Parathyroid adenoma (tissue), 2 donors: ENCODE measurements around the gene RNF7.

ENCODE experiments used
- H2AFZ ChIP-seq: fragments of 300-600 bp; sonication (generic); one replicate; pipeline ENCODE4 v1.7.0; 2017; ENCODE audit warnings: antibody characterized with exemption, mild to moderate bottlenecking
- H3K27ac ChIP-seq: fragments of 300-600 bp; sonication (generic); one replicate; pipeline ENCODE4 v1.7.0; 2017
- H3K27me3 ChIP-seq: fragments of 300-600 bp; sonication (generic); one replicate; pipeline ENCODE4 v1.7.0; 2017; ENCODE audit warnings: low read length; ENCODE audit not compliant: control insufficient read depth, insufficient read depth
- H3K36me3 ChIP-seq: fragments of 300-600 bp; sonication (generic); one replicate; pipeline ENCODE4 v1.7.0; 2017; ENCODE audit warnings: low read length; ENCODE audit not compliant: control insufficient read depth, insufficient read depth
- H3K4me1 ChIP-seq: fragments of 300-600 bp; sonication (generic); one replicate; pipeline ENCODE4 v1.7.0; 2017; ENCODE audit warnings: control low read depth
- H3K4me2 ChIP-seq: fragments of 300-600 bp; sonication (generic); one replicate; pipeline ENCODE4 v1.7.0; 2017; ENCODE audit warnings: low read length
- H3K4me3 ChIP-seq: fragments of 300-600 bp; sonication (generic); one replicate; pipeline ENCODE4 v1.7.0; 2017; ENCODE audit warnings: low read depth, low read length
- H3K79me2 ChIP-seq: fragments of 300-600 bp; sonication (generic); one replicate; pipeline ENCODE4 v1.7.0; 2017; ENCODE audit warnings: control low read depth
- H3K9ac ChIP-seq: fragments of 300-600 bp; sonication (generic); one replicate; pipeline ENCODE4 v1.7.0; 2017; ENCODE audit warnings: mild to moderate bottlenecking
- H3K9me3 ChIP-seq: fragments of 300-600 bp; sonication (generic); one replicate; pipeline ENCODE4 v1.7.0; 2017; ENCODE audit warnings: low read length; ENCODE audit not compliant: control insufficient read depth
- CTCF ChIP-seq: fragments of 300-600 bp; sonication (generic); IDR thresholded peaks from one replicate; pipeline ENCODE4 v1.7.0; 2017; ENCODE audit warnings: antibody characterized with exemption, mild to moderate bottlenecking
- donor health status: primary hyperparathyroidism.

The RNF7 gene

DNA sequence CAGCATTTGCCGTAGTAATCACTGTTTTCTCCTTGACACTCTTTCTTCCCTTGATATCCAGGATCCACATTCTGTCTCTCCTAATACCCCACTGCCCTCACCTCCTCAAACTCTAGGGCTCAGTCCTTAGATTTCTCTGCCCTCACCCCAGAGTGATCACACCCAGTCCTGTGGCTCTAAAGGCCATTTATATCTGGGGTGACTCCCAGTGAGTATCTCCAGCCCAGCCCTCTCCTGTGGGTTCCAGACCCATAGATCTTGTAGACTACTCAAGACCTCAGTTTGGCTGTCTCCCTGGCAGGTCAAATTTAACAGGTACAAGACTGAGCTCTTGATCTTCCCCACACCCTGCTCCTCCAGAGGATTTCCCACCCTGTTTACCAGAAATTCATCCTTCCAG, 26.4 kb downstream of the RNF7 start:
- Histone ChIP-seq H3K4me2 (no peak overlapping the region), H3K27ac (no peak overlapping the region), H3K36me3 (no peaks in the 10 kb centered on the region), H3K9me3 (no peaks in the 10 kb centered on the region), H3K27me3 (no peaks in the 10 kb centered on the region), H3K4me3 (no peak overlapping the region), H3K9ac (no peak overlapping the region), H3K4me1 (no peaks in the 10 kb centered on the region), H3K79me2 (no peaks in the 10 kb centered on the region), H2AFZ (no peak overlapping the region)
- TF ChIP-seq CTCF: no peak

DNA sequence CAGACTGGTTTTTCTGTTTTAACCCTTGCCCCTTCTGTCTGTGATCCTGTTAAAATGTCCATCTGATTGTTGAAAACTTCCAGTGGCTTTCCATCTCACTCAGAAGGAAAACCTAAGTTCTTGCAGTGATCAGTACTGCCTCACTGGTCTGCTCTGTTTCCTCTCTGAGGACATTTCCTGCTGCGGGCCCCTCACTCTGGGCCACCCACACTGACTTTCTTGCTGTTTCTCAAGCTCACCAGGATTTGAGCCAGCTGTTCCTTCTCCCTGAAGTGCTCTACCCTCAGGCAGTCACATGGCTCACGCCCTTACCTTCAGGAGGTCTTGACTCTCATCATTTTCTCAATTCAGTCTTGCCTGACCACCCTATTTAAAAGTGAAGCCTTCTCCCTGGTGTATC, 26.9 kb downstream of the RNF7 start:
- H3K4me2 ChIP-seq: no peak overlapping the region
- H3K4me3 ChIP-seq: no peak overlapping the region
- no peak for TF ChIP-seq CTCF
- H3K27me3 ChIP-seq: no peaks in the 10 kb centered on the region
- no peak overlapping the region for H2AFZ ChIP-seq
- no peak overlapping the region for H3K9ac ChIP-seq
- H3K4me1 ChIP-seq: no peaks in the 10 kb centered on the region
- H3K36me3 ChIP-seq: no peaks in the 10 kb centered on the region
- no peaks in the 10 kb centered on the region for H3K9me3 ChIP-seq
- no peak overlapping the region for H3K27ac ChIP-seq
- no peaks in the 10 kb centered on the region for H3K79me2 ChIP-seq

- no peaks in the 10 kb centered on the region for H3K4me1 ChIP-seq
- H3K36me3 ChIP-seq: no peaks in the 10 kb centered on the region
- no peak overlapping the region for H3K27ac ChIP-seq
- no peak overlapping the region for H2AFZ ChIP-seq
- no peak overlapping the region for H3K4me3 ChIP-seq
- no peak overlapping the region for H3K9ac ChIP-seq
- no peaks in the 10 kb centered on the region for H3K9me3 ChIP-seq
- no peak for TF ChIP-seq CTCF
- no peaks in the 10 kb centered on the region for H3K27me3 ChIP-seq
- H3K4me2 ChIP-seq: no peak overlapping the region
- H3K79me2 ChIP-seq: no peaks in the 10 kb centered on the region
These were observed 29.0 kb downstream of the RNF7 start for GRCh38 chr3:141767066-141767465.

DNA sequence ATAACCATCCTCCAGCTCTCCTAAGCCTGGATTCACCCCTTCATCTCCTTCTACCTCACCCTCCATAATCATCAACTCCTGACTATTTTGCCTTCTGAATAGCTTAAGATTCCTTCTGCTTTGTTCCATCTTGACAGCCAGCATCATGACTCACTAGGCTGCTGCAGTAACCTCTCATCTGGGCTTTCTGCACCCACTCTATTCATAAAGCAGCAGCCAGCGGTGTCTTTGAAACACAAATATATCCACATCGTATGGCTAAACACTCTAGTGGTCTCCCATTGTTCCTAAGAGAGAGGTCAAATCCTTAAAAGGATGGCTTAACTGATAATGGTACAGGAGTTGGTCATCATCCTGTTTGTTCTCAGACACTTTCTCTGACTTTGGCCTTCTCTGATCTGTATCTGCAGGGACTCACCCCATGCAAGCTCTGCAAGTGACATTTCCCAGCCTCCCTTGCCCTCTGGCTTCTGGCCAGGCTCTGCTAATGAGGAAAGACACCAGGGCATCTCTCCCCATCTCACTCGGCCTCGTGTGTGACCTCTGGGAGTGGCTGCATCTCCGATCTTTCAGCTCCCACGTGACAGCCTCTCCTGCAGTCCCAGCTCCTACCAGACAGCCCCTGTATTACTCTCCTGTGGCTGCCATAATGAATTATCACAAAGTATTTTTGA, 31.3 kb downstream of the RNF7 start:
- Histone ChIP-seq H3K36me3 (no peaks in the 10 kb centered on the region), H3K27me3 (no peaks in the 10 kb centered on the region), H3K79me2 (no peaks in the 10 kb centered on the region), H2AFZ (no peak overlapping the region), H3K4me1 (no peaks in the 10 kb centered on the region), H3K27ac (no peak overlapping the region), H3K4me3 (no peak overlapping the region), H3K9me3 (no peaks in the 10 kb centered on the region), H3K9ac (no peak overlapping the region), H3K4me2 (no peak overlapping the region)
- TF ChIP-seq CTCF: no peak

DNA sequence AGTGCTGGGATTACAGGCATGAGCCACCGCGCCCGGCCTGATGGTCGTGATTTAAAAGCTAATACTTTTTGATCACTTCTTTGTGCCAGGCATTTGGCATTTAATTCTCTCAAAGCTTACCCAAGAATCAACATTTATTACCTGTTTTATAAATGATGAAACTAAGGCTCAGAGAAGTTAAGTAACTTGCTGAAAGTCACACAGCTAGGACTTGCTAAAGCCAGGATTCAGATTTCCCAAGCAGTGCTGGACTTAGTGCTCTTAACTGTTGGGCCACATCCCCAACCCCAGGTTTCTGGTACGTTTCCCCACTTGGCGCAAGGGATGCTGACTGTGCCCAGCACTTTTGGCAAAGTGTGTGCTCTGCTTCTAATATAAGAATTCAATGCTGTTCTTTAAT, 35.6 kb downstream of the RNF7 start:
- TF ChIP-seq CTCF: no peak
- Histone ChIP-seq H2AFZ (no peak overlapping the region), H3K27ac (no peak overlapping the region)

More for the DNA sequence above, 35.6 kb downstream of the RNF7 start:
- Histone ChIP-seq H3K4me2 (no peak overlapping the region), H3K4me3 (no peak overlapping the region), H3K9ac (no peak overlapping the region), H3K4me1 (no peaks in the 10 kb centered on the region), H3K79me2 (no peaks in the 10 kb centered on the region), H3K36me3 (no peaks in the 10 kb centered on the region), H3K27me3 (no peaks in the 10 kb centered on the region), H3K9me3 (no peaks in the 10 kb centered on the region)
